ENCODE data around the gene SERPINB1. TPM values are rescaled to one million over a fixed set of nuclear protein-coding genes. Genes with fewer than 3 reads are reported as not detected.

Gene SERPINB1
- polyA plus RNA-seq, 1 of the 3 experiments (the other 2 are of a cell fraction), result 9.4 TPM

DNA sequence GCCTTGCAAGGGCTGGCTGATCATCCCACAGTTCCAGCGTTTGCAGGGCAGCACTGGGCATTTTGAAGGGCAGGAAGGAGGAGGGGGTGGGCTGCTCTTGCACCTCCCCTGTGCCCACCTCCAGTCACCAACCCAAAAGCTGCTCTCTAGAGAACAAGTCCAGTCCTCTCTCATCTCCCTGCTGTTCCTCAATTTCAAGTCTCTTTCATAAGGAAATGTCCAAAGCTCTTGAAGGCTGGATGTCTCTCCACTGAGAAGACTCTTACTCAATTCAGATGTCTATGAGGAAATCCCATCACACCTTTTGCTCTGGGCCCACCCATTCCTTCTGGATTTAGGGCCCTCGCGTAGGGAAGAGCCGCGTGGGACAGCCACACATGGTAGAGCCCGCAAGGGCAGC lies 44.8 kb downstream of the SERPINB1 start:
- Histone ChIP-seq H3K27me3 (ENCODE audit: insufficient read depth) (no peaks in the 10 kb centered on the region), H3K9ac (no peak overlapping the region), H3K4me2 (no peak overlapping the region), H3K9me3 (no peaks in the 10 kb centered on the region), H3K4me3 (ENCODE audit: low read depth in 2 of 2, low read length in 1 of 2) (no peak overlapping the region), H3K4me1 (ENCODE audit: control insufficient read depth in 1 of 2, insufficient read depth in 2 of 2, low read depth in 1 of 2, low read length in 1 of 2) (peaks cover 0 to 12% of the 10 kb centered on the region in 2 experiments; a peak in 2 of 4 replicates), H3F3A (replicated peaks; ENCODE audit: insufficient read depth) (no peaks in the 10 kb centered on the region), H3K36me3 (replicated peaks in 1 of 2; ENCODE audit: control insufficient read depth in 1 of 2, insufficient read depth in 2 of 2, low read length in 1 of 2) (no peaks in the 10 kb centered on the region), H3K27ac (ENCODE audit: low read depth in 2 of 2, low read length in 1 of 2) (no peak overlapping the region), H3K79me2 (ENCODE audit: insufficient read depth) (no peaks in the 10 kb centered on the region; the same call in 1 of the 2 replicates), H3K9me2 (no peaks in the 10 kb centered on the region), H4K20me1 (ENCODE audit: insufficient read depth) (no peaks in the 10 kb centered on the region), H2AFZ (ENCODE audit: low read depth) (no peak overlapping the region)
- DNase-seq, result no peak
- WGBS (ENCODE audit: low lambda C conversion rate), result 80% methylated on average over 5 of the region's 6 CpGs
- no peak for TF ChIP-seq MXI1 (IDR thresholded peaks at IDR 0.05; ENCODE audit: low read depth, low read length)
- no peak for TF ChIP-seq FOSL2 (IDR thresholded peaks at IDR 0.05; ENCODE audit: borderline replicate concordance, low read depth)
- no peak for TF ChIP-seq NFIC (IDR thresholded peaks at IDR 0.05; ENCODE audit: borderline replicate concordance)
- no peak for TF ChIP-seq RAD21 (IDR thresholded peaks at IDR 0.05; ENCODE audit: low read length)
- TF ChIP-seq TAF1 (IDR thresholded peaks at IDR 0.05; ENCODE audit: borderline replicate concordance, low read depth, low read length), result no peak
- ChIA-PET CTCF (interaction anchor here (0.8 to 1.1 kb wide), 3 partner anchors 44 to 135 kb away, joined by 3 read pairs; no protein-coding TSS in a partner anchor), POLR2A (no interaction called here)

DNA sequence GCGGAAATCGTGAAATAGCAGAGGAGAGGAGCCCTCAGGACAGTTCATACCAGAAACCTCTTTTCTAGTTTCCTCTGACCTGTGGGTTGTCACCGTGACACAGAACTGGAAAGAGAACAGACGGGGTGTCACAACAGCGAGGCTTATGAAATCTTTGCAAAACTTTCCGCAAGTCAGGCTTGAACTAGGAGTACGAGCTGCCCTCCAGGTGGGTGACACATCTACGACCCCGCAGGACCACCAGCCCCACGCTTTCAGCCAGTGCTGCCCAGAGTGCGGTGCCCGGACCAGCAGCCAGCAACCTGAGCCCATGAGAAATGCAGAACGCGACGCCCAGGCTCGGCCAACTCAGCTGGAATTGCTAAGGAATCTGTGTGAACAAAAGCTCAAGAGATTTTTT lies 45.7 kb downstream of the SERPINB1 start:
- ChIA-PET CTCF (interaction anchor here (0.6 to 2.3 kb wide), 6 partner anchors 31 to 464 kb away, joined by 3 to 9 read pairs (median 4); partner anchors contain the start of genes SERPINB1 and WRNIP1), POLR2A (no interaction called here)
- WGBS (ENCODE audit: low lambda C conversion rate), result 96% methylated on average over 8 of the region's 16 CpGs
- H3K79me2 ChIP-seq (ENCODE audit: insufficient read depth), result no peaks in the 10 kb centered on the region; the same call in 1 of the 2 replicates
- H3K27me3 ChIP-seq (ENCODE audit: insufficient read depth), result no peaks in the 10 kb centered on the region
- H3K9me3 ChIP-seq, result no peaks in the 10 kb centered on the region
- H4K20me1 ChIP-seq (ENCODE audit: insufficient read depth), result no peaks in the 10 kb centered on the region
- TF ChIP-seq, protein P1, sequence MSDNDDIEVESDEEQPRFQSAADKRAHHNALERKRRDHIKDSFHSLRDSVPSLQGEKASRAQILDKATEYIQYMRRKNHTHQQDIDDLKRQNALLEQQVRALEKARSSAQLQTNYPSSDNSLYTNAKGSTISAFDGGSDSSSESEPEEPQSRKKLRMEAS (IDR thresholded peaks at IDR 0.05; ENCODE audit: low read depth), result no peak
- TF ChIP-seq RXRA (IDR thresholded peaks at IDR 0.05; ENCODE audit: borderline replicate concordance, low read depth) (no peak), JUND (IDR thresholded peaks at IDR 0.05) (no peak), TAF1 (IDR thresholded peaks at IDR 0.05; ENCODE audit: borderline replicate concordance, low read depth, low read length) (no peak)
- no peaks in the 10 kb centered on the region for H3K9me2 ChIP-seq
- H2AFZ ChIP-seq (ENCODE audit: low read depth), result no peak overlapping the region
- no peak for DNase-seq
- H3F3A ChIP-seq (replicated peaks; ENCODE audit: insufficient read depth), result peaks cover under 1% of the 10 kb centered on the region
- H3K27ac ChIP-seq (ENCODE audit: low read depth in 2 of 2, low read length in 1 of 2), result no peak overlapping the region
- no peaks in the 10 kb centered on the region for H3K36me3 ChIP-seq (replicated peaks in 1 of 2; ENCODE audit: control insufficient read depth in 1 of 2, insufficient read depth in 2 of 2, low read length in 1 of 2)
- no peak overlapping the region for H3K4me2 ChIP-seq
- H3K4me3 ChIP-seq (ENCODE audit: low read depth in 2 of 2, low read length in 1 of 2), result no peak overlapping the region
- peaks cover 2 to 12% of the 10 kb centered on the region in 2 experiments; a peak in 2 of 4 replicates for H3K4me1 ChIP-seq (ENCODE audit: control insufficient read depth in 1 of 2, insufficient read depth in 2 of 2, low read depth in 1 of 2, low read length in 1 of 2)
- no peak overlapping the region for H3K9ac ChIP-seq

DNA sequence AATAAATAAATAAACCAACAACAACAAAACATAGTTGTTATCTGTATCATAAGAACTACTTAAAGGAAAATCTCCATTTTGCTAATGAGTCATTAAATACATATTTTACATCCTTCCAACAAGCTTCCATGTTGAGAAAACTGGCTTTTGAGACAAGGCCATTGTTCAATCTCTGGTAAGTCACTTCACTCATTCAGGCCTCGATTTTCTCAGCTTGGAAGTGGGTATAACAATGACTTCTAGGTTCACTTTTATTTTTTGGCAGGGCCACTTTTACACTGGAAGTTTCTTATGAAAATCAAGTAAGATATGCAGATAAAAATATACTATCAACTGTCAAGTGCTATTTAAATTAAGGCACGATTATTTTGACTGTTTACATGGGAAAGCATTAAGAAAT lies 46.5 kb downstream of the SERPINB1 start:
- Histone ChIP-seq H3K4me1 (ENCODE audit: control insufficient read depth in 1 of 2, insufficient read depth in 2 of 2, low read depth in 1 of 2, low read length in 1 of 2) (peaks cover 6 to 10% of the 10 kb centered on the region in 2 experiments; a peak in 2 of 4 replicates), H3F3A (replicated peaks; ENCODE audit: insufficient read depth) (peaks cover 8% of the 10 kb centered on the region), H2AFZ (ENCODE audit: low read depth) (no peak overlapping the region), H3K9me3 (no peaks in the 10 kb centered on the region), H3K27me3 (ENCODE audit: insufficient read depth) (no peaks in the 10 kb centered on the region), H3K36me3 (replicated peaks in 1 of 2; ENCODE audit: control insufficient read depth in 1 of 2, insufficient read depth in 2 of 2, low read length in 1 of 2) (no peaks in the 10 kb centered on the region), H3K9ac (no peak overlapping the region), H3K4me3 (ENCODE audit: low read depth in 2 of 2, low read length in 1 of 2) (no peak overlapping the region), H4K20me1 (ENCODE audit: insufficient read depth) (no peaks in the 10 kb centered on the region), H3K27ac (ENCODE audit: low read depth in 2 of 2, low read length in 1 of 2) (no peak overlapping the region), H3K79me2 (ENCODE audit: insufficient read depth) (no peaks in the 10 kb centered on the region; the same call in 1 of the 2 replicates), H3K9me2 (no peaks in the 10 kb centered on the region), H3K4me2 (no peak overlapping the region)
- 87% methylated on average over 2 of the region's 2 CpGs for WGBS (ENCODE audit: low lambda C conversion rate)
- ChIA-PET POLR2A (no interaction called here), CTCF (interaction anchor here (0.6 to 2.3 kb wide), 6 partner anchors 30 to 464 kb away, joined by 3 to 9 read pairs (median 4); partner anchors contain the start of genes SERPINB1 and WRNIP1)
- DNase-seq, result no peak
- no peak for TF ChIP-seq JUND (IDR thresholded peaks at IDR 0.05)
- TF ChIP-seq ELF1 (IDR thresholded peaks at IDR 0.05), result no peak
- TF ChIP-seq TCF12 (IDR thresholded peaks at IDR 0.05), result no peak
- no peak for TF ChIP-seq RFX5 (IDR thresholded peaks at IDR 0.05; ENCODE audit: low read length)
- TF ChIP-seq FOXJ3 (CRISPR knock-in tag; IDR thresholded peaks at IDR 0.05), result no peak
- TF ChIP-seq RAD21 (IDR thresholded peaks at IDR 0.05; ENCODE audit: low read length), result no peak
- TF ChIP-seq MXI1 (IDR thresholded peaks at IDR 0.05; ENCODE audit: low read depth, low read length), result no peak
- TF ChIP-seq, protein P2, sequence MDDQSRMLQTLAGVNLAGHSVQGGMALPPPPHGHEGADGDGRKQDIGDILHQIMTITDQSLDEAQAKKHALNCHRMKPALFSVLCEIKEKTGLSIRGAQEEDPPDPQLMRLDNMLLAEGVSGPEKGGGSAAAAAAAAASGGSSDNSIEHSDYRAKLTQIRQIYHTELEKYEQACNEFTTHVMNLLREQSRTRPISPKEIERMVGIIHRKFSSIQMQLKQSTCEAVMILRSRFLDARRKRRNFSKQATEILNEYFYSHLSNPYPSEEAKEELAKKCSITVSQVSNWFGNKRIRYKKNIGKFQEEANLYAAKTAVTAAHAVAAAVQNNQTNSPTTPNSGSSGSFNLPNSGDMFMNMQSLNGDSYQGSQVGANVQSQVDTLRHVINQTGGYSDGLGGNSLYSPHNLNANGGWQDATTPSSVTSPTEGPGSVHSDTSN (IDR thresholded peaks at IDR 0.05), result no peak
- TF ChIP-seq, protein P3, sequence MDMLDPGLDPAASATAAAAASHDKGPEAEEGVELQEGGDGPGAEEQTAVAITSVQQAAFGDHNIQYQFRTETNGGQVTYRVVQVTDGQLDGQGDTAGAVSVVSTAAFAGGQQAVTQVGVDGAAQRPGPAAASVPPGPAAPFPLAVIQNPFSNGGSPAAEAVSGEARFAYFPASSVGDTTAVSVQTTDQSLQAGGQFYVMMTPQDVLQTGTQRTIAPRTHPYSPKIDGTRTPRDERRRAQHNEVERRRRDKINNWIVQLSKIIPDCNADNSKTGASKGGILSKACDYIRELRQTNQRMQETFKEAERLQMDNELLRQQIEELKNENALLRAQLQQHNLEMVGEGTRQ (IDR thresholded peaks at IDR 0.05; ENCODE audit: borderline replicate concordance, low read depth, low read length), result no peak
- no peak for TF ChIP-seq POLR2AphosphoS5 (IDR thresholded peaks at IDR 0.05; ENCODE audit: low read depth, low read length)
- no peak for TF ChIP-seq SMC3 (IDR thresholded peaks at IDR 0.05; ENCODE audit: low read depth, low read length)
- TF ChIP-seq, protein P1 (IDR thresholded peaks at IDR 0.05; ENCODE audit: low read depth), result no peak
- TF ChIP-seq SIN3A (IDR thresholded peaks at IDR 0.05; ENCODE audit: borderline replicate concordance, low read depth, low read length), result no peak
- TF ChIP-seq FOXM1 (IDR thresholded peaks at IDR 0.05; ENCODE audit: low read depth), result no peak
- TF ChIP-seq RXRA (IDR thresholded peaks at IDR 0.05; ENCODE audit: borderline replicate concordance, low read depth), result no peak
- no peak for TF ChIP-seq MEF2A (IDR thresholded peaks at IDR 0.05; ENCODE audit: borderline replicate concordance, low read depth)
- no peak for TF ChIP-seq TEAD4 (IDR thresholded peaks at IDR 0.05; ENCODE audit: borderline replicate concordance, insufficient read depth)
